Right ventricle myocardium inferior (tissue), 1 donor: ENCODE results near the gene TRIP10. TPM values are rescaled to one million over a fixed set of nuclear protein-coding genes. Genes with fewer than 3 reads are reported as not detected.

ENCODE experiments used
- ATAC-seq: fragments of 200-7000 bp; cut with Tn5 transposase; one replicate; pipeline ENCODE4 v1.9.1; 2020; ENCODE audit warnings: mild to moderate bottlenecking, moderate library complexity
- DNase-seq: peaks from one replicate; pipeline ENCODE4 v3.0.0; 2021; ENCODE audit errors: missing footprints
- intact Hi-C: fragments of 100-400 bp; cut with DNase I; formaldehyde crosslinking; loops from one replicate; pipeline ENCODE4 v1.11.0; 2022
- total RNA-seq: library from RNA; stranded (reverse); fragmentation: NEBNext Ultra II Directional; extraction: Animal tissue kit (Norgen Biotek cat#: 25700); gene quantifications from one replicate; pipeline ENCODE4 v1.2.1, GENCODE V29; 2021
- donor health status: DM: no; HTN: yes; CAD: no; lungs with severe emphysema.

The TRIP10 gene
- total RNA-seq, 1 donor from 2014 or later = 147 TPM

DNA sequence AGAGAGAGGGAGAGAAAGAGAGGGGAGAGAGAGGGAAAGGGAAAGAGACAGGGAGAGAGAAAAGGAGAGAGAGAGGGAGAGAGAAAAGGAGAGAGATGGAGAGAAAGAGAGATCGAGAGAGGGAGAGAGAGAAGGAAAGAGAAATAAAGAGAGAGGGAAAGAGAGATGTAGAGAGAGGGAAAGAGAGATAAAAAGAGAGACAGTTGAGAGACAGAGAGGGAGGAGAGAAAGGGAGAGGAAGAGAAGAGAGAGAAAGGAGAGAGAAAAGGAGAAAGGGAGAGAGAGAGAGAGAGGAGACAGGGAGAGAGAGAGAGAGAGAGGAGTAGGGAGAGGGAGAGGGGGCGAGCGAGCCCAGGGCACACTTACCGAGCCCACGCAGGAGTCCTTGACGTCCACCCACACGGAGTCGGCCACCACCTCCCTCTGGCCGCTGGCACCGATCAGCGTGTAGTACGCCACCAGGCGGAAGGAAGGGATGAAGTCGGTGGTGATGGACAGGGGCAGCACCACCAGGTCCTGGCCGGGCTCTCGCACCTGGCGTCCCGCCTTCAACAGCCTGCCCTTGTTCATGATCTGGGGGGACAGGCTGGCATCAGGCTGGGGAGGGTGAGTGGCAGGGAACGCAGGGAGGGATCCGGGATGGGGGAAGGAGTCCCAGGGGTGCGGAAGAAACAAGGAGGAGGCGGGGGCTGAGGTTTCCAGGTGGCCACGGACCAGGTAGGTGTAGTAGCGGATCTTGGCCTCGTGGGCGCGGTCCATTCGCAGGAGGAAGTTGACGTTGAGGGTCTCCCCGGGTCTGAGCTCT, 29.0 kb upstream of the TRIP10 start:
- intact Hi-C loops = no loop called here

DNA sequence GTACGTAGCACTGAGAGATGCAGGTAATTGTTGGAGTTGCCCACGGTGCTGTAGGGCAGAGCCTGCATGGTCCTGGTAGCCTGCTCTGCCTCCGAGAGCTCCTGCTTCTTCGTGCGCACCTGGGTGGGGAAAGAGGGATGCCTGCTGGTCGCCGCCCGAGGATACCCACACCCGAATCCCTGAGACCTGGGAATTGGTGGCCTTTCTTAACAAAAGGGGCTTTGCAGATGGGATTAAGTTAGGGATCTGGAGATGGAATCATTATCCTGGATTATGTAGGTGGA, 28.5 kb upstream of the TRIP10 start:
- DNase-seq (no peak), ATAC-seq (no peak)
- intact Hi-C loops = no loop called here

More for the DNA sequence above, 29.0 kb upstream of the TRIP10 start:
- ATAC-seq (no peak), DNase-seq (peak; percentile 74)

DNA sequence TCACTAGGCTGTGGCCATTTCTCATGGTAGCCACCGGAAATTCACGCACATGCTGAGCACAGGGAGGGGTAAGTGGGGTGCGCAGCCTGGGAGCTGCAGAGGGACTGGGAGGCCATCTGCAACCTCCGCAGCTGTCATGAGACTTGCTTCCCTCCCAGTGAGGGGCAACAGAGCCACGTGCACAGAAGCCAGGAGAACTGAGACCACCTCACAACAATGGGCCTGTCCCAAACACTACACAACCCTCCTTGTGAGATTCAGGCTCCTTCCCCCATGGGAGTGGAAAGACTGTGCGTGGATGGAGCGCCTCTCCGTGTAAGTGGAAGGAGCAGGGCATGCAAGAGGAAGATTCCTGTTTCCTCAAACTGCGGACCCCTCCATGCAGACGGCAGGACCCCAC, 27.9 kb upstream of the TRIP10 start:
- ATAC-seq = no peak
- intact Hi-C loops = no loop called here
- peak; percentile 27 for DNase-seq

DNA sequence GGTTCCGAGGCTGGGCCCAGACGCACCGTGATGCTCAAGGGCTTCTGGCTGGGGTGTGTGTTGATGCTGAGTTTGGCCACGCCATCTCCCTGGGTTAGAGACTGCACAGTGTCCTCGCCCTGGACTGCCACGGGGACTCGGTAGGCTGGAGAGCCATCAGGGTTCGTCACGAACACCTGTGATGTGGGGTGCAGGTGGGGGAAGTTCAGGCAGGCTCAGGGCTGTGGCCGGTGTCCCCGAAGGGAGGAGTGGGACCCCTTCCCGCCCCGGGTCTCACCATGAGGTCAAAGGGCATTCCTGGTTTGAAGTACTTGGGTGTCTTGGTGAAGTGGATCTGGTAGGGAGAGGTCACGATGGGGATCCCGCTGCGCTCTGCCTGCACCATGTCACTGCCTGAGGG, 27.2 kb upstream of the TRIP10 start:
- no peak for ATAC-seq
- intact Hi-C loops = no loop called here
- DNase-seq = peak; percentile 42

DNA sequence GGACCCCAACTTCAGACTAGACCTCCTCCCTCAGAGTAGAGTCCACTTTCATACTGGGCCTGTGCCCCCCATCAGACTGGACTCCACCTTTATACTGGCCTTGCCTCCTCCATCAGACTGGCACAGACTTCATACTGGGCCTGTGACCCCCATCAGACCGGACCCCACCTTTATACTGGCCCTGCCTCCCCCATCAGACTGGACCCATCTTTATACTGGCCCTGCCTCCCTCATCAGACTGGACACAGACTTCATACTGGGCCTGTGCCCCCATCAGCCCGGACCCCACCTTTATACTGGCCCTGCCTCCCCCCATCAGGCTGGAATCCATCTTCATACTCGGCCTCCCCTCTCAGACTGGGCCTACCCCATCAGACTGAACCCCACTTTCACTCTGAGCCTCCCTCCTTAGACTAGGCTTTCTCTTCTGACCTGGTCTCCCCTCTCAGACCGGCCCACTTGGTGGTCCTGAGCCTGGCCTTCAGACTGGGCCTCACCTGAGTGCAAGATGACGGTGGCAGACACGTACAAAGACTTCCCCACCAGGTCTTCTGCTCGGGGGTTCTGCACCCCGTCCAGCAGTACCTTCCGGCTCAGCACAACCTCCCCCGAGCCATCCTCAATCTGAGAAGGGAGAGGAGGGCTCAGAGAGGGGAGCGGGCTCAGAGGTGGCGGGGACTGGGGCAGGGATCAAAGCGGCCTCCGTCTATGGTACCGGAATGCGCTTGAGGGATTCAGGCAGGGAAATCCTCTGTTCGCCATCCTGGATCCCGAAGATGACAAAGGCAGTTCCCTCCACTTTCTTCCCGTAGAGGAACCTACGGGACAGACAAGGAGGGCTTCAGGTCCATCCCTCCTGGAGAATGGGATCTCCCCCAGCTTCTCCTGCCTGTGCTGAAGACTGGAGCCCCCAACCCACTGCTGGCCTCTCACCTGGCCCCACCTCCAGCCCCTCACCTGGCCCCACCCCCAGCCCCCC, 26.5 kb upstream of the TRIP10 start:
- intact Hi-C loops = no loop called here
- DNase-seq (peak; percentile 47), ATAC-seq (no peak)

DNA sequence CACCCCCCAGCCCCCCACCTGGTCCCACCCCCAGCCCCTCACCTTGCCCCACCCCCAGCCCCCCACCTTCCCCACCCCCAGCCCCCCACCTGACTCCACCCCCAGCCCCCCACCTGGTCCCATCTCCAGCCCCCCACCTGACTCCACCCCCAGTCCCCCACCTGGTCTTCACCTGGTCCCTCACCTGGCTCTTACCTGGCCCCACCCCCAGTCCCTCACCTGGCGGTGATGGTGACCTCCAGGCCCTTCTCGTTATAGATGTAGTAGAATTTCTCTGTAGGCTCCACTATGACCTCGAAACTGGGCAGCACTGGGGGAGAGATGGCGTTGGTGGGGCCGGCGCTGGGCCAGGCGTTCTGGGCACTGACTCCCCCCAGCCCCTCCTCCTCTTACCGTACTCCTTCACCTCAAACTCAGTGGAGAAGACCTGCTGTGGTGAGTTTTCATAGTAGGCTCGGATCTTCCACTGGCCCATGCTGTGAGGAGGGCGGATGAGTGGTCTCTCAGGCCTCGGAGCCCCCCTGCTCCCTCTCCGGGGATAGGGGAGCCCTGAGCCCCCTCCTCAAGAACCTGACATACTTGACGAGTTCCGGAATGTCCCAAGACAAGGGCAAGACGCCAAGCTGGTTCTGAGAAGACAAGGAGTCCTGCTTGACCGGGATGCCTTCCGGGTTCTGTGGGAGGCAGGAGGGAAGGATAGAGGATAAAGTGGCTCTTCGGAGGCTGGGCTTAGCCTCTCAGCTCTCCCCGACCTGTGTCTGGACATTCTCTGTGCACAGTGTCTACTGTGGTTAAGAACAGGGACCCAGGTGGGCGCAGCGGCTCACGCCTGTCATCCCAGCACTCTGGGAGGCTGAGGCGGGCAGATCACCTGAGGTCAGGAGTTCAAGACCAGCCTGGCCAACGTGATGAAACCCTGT, 25.4 kb upstream of the TRIP10 start:
- DNase-seq (peak; percentile 45), ATAC-seq (no peak)
- intact Hi-C loops = no loop called here

DNA sequence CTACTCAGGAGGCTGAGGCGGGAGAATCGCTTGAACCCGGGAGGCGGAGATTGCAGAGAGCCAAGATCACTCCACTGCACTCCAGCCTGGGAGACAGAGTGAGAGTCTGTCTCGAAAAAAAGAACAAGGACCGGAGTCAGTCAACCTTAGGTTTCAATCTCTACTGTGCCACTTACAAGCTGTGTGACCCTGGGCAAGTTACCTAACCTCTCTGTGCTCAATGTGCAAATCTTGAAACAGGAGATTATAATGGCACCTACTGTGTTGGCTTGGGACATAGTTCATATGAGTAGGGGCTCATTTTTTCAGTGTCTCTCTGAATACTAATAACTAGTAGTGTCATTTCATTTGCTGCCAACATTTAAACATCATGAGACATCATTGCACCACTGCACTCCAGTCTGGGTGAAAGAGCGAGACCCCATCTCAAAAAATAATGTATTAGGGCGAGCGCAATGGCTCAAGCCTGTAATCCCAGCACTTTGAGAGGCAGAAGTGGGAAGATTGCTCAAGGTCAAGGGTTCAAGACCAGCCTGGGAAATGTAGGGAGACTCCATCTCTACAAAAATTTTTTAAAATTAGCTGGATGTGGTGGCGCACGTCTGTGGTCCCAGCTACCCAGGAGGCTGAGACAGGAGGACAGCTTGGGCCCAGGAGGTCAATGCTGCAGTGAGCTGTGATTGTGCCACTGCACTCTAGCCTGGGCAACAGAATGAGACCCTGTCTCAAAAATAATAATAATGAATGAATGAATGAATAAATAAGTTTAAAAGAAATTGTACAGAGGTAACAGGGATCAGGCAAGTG, 24.5 kb upstream of the TRIP10 start:
- intact Hi-C loops = no loop called here
- no peak for ATAC-seq
- DNase-seq = peak; percentile 11

DNA sequence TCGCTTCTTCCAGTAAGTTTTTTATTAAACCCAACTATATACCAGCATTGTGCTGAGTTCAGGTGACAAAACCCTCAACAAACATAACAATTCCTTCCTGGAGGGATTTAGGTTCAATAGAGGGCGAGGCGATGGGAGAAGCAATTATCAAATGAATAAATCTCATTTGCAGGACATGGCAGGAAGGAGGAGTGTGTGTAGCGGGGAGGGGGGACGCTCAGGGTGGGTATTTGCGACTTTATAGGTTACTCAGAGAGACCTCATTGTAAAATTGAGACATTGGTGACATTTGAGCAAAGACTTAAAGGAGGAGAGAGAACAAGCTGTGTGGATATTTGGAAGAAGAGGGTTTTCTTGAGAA, 22.9 kb upstream of the TRIP10 start:
- DNase-seq = no peak
- intact Hi-C loops = no loop called here
- no peak for ATAC-seq

DNA sequence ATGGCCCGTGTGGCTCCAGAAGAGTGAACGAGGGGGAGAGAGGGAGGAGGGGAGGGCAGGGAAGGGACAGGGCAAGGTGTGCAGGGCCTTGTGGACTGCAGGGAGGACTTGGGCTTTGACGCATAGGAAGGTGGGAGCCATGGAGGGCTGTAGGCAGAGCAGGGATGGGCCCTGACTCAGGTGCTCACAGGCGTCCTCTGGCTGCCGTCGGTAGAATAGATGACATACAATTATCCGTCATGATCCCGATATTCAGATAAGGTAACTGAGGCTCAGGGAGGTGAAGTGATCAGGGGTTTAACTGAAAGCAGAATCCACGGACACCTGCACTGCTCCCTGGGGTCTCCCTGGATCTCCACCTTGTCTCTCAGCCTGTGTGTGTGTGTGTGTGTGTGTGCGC, 22.4 kb upstream of the TRIP10 start:
- ATAC-seq = no peak
- intact Hi-C loops = no loop called here
- DNase-seq = peak; percentile 28

DNA sequence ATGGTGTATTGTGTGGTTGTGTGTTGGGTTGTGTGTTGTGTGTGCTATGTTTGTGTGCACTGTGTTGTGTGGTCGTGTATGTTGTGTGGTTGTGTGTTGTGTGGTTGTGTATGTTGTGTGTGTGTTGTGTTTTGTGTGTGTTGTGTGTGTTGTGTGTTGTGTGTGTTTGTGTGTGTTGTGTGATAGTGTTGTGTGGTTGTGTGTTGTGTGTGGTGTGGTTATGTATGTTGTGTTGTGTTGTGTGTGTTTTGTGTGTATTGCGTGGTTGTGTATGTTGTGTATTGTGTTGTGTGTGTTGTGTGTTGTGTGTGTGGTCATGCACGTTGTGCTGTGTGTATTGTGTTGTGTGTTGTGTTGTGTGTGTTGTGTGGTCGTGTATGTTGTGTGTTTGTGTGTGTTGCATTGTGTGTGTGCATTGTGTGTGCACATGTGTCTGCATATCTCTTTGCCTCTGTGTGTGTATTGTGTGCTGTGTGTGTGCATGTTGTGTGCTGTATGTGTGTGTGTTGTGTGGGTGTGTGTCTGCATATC, 22.0 kb upstream of the TRIP10 start:
- ATAC-seq = no peak
- DNase-seq = peak; percentile 6
- intact Hi-C loops = no loop called here

DNA sequence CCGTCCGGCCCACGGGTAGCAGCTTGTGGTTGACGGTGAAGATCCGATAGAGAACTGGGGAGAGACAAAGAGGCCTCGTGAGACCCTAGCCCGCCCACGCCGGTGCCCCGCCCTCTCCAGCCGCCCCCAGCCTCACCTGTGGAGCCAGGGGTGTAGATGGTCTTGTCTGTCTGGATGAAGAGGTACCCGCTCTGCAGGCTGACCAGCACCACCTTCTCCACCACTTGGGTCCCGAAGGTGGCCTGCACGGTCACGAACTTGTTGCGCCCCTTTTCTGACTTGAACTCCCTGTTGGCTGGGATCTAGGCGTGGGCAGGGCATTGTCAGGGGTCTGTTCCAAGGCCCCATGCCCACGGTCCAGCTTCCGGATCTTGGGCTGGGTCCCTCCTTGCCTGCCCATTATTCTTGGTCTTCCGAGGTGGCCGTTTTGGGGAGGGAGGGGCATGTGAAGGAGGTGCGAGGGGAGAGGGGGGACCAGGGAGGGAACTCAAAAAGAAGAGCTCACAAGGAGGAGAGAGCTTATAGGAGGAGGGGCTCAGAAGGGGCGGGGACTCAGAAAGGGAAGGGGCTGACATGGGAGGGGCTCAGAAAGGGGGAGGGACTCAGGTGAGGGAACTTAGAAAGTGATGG, 21.3 kb upstream of the TRIP10 start:
- ATAC-seq (no peak), DNase-seq (peak; percentile 59)
- intact Hi-C loops = no loop called here

DNA sequence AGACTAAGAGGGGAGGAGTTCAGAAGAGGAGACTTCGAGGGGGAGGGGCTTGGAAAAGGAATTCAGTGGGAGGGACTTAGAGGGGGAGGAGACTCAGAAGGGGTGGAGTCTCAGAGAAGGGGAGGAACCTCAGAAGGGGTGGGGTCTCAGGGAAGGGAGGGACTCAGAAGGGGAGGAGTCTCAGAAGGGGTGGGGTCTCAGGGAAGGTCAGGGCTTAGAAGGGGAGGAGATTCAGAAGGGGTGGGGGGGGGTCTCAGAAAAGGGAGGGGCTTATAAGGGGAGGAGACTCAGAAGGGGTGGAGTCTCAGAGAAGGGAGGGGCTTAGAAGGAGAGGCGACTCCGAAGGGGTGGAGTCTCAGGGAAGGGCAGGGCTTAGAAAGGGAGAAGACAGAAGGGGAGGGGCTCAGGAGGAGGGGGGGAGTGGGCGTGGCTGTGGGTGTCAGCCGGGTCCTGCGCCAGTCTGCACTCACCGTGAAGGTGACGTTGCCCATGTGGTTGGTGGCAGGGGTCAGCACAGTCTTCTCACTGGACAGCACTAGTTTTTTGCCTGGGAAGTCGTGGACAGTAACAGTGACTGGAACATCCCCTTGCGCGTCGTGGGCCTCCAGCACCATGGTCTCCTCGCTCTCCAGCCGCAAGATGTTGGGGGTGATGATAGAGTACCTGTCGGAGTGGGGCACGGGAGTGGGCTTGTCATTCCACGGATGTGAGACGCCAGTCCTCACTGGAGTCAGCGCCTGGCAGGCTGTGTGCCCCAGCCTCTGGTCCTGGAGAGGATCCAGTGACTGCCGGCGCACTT, 20.5 kb upstream of the TRIP10 start:
- peak; percentile 58 for DNase-seq
- intact Hi-C loops = no loop called here
- ATAC-seq = peak; percentile 14

DNA sequence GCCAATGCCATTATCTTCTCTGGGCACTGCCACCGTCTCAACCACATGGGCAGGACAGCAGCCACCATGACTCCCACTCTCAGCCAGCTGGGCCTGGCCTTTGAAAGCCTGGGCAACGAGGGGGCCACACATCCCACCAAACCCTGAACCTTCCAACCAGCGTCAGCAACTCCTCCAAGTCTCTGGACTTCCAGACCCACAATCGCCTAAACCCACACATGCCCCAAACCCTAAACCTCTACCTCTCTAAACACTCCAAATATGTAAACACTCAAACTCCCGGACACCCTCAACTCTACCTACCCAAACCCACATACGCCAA, 20.0 kb upstream of the TRIP10 start:
- intact Hi-C loops = no loop called here
- ATAC-seq (no peak), DNase-seq (no peak)

DNA sequence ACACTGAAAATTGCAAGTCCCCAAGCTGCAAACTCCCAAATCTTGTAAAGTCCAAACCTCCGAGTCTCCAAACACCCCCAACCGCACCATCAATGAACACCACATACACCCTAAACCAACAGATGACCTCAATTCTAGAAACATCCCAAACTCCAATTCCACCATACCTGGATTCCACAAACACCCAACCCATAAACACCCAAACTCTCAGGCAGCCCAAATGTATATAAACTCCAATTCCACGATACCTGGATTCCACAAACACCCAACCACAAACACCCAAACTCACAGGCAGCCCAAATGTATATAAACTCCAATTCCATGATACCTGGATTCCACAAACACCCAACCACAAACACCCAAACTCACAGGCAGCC, 19.5 kb upstream of the TRIP10 start:
- ATAC-seq (no peak), DNase-seq (no peak)
- intact Hi-C loops = no loop called here

DNA sequence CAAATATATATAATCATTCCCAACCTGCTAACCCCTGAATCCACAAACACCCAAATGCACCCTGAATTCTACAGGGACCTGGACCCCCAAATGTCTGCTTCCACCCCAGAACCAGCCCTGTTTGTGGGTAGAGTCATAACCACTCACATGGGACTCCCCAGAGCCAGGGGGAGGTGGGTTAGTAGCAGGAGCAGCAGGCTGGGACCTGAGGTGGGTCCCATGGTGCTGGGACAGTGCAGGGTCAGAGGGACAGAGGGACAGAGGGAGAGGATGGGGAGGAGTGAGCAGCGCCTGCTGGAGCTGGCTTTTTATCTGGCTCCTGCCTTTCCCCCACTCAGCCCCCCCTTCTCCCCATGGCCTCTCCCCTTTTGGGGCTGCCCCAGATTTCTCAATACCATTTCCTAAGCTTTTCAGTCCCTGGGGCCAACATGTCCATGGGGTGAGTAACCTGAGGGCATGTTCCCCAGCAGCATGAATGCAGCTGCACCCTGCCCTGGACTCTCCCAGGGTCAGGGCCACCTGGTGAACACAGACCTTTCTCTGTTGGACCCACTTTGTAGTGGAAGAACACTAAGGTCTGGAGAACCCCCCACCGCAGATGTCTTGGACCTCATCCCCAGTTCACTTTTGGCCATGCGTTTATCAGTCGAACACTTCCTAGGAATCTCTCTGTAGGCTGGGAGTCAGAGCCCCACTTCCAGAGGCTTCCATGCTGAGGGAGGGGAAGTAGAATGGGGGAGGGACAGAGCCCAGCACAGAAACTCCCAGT, 18.9 kb upstream of the TRIP10 start, which contains the start of gene C3:
Gene C3, minus strand, starts transcription at position 282 of the 769 bp plus-strand sequence. Its CDS starts 61 bp downstream, at position 221.
- ATAC-seq = peak; percentile 90
- peak; percentile 80 for DNase-seq
- intact Hi-C loops = no loop called here

DNA sequence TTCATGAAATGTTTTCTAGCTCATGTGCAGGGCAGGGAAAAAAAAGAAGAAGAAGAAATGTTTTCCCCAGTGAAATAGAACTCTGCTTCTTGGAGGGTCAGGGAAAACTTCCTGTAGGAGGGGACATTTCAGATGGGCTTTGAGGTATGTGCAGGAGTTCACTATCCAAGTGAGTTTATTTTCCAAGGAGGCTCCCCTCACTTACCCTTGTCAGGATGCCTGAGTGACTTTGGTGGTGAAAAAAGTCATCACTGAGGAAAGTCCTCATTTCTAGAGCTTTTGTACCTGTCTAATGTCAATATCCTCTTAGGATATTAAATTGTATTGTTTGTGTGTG, 18.4 kb upstream of the TRIP10 start:
- no peak for DNase-seq
- intact Hi-C loops = no loop called here
- ATAC-seq = no peak
